Suprapubic skin (tissue), 4 donors: Measurements from ENCODE around the gene HOXB4. TPM values are rescaled to one million over a fixed set of nuclear protein-coding genes. Genes with fewer than 3 reads are reported as not detected.
A peak's percentile ranks its signal among the peaks of the same experiment; 100 is the strongest.

Experiments
- DNase-seq, 2 donors: peaks; one replicate each; pipeline ENCODE4 v3.0.0-alpha.2; 2019; ENCODE audit warnings: low spot score in 2 of 2
- H3K27ac ChIP-seq: fragments of 200-600 bp; sonication (generic); one replicate; pipeline ENCODE4 v1.5.1; 2019
- H3K27me3 ChIP-seq: fragments of 200-600 bp; sonication (generic); one replicate; pipeline ENCODE4 v1.5.1; 2019
- H3K36me3 ChIP-seq: fragments of 200-600 bp; sonication (generic); one replicate; pipeline ENCODE4 v1.5.1; 2019
- H3K4me1 ChIP-seq: fragments of 200-600 bp; sonication (generic); one replicate; pipeline ENCODE4 v1.5.1; 2019
- H3K4me3 ChIP-seq: fragments of 200-600 bp; sonication (generic); one replicate; pipeline ENCODE4 v1.5.1; 2019; ENCODE audit warnings: mild to moderate bottlenecking
- H3K9me3 ChIP-seq: fragments of 200-600 bp; sonication (generic); one replicate; pipeline ENCODE4 v1.5.1; 2019
- CTCF ChIP-seq, 2 donors: fragments of 200-600 bp in 1 of 2; fragments of 450-650 bp in 1 of 2; sonication (generic) in 1 of 2; IDR thresholded peaks; one replicate each; pipeline ENCODE4 v1.5.1; 2016 to 2019; ENCODE audit warnings: antibody characterized with exemption in 2 of 2, mild to moderate bottlenecking in 1 of 2, moderate library complexity in 1 of 2
- EP300 ChIP-seq: sonication (generic); formaldehyde crosslinking; IDR thresholded peaks from one replicate; pipeline ENCODE4 v1.6.1; 2017; ENCODE audit warnings: antibody characterized with exemption
- POLR2A ChIP-seq, 2 donors: fragments of 450-650 bp; IDR thresholded peaks; one replicate each; pipeline ENCODE4 v1.6.1; 2017; ENCODE audit warnings: antibody characterized with exemption in 2 of 2, mild to moderate bottlenecking in 2 of 2, moderate library complexity in 2 of 2
- POLR2AphosphoS5 ChIP-seq, 3 donors: sonication (generic); formaldehyde crosslinking; IDR thresholded peaks; one replicate each; pipeline ENCODE4 v1.6.1; 2017; ENCODE audit warnings: antibody characterized with exemption in 3 of 3
- WGBS: methylation state at CpG from one replicate; pipeline ENCODE4 v1.1.5; 2018; 5-methylcytosine and 5-hydroxymethylcytosine counted together
- total RNA-seq, 4 donors: library from RNA; depleted of rRNA; stranded (reverse); fragments of >200 nt; gene quantifications; one replicate each; pipeline ENCODE4 v1.1.0, GENCODE V29; 2016

The HOXB4 gene
- total RNA-seq, 4 donors from 2014 or later, result 0.42 to 3.5 (median 1.0) TPM

GRCh38 chr17:48597778-48598631 lies 19.9 kb upstream of the HOXB4 start:
- peaks cover 65% of the 10 kb centered on the region for H3K4me1 ChIP-seq
- H3K27me3 ChIP-seq, result peaks cover 79% of the 10 kb centered on the region
- DNase-seq, result no peak
- H3K9me3 ChIP-seq, result no peaks in the 10 kb centered on the region
- H3K36me3 ChIP-seq, result peaks cover 3% of the 10 kb centered on the region
- TF ChIP-seq CTCF (IDR thresholded peaks at IDR 0.05) (no peak), EP300 (no peak), POLR2A (IDR thresholded peaks at IDR 0.05) (no peak), POLR2AphosphoS5 (IDR thresholded peaks at IDR 0.05) (peak in 1 of 3 donors; percentile 53)
- H3K4me3 ChIP-seq, result peak overlapping the region; percentile 67
- peak overlapping the region; percentile 81 for H3K27ac ChIP-seq
- 1% methylated on average over 28 of the region's 68 CpGs for WGBS

GRCh38 chr17:48597528-48597777 lies 19.3 kb upstream of the HOXB4 start:
- Histone ChIP-seq H3K4me3 (peak overlapping the region; percentile 67), H3K36me3 (peaks cover 3% of the 10 kb centered on the region), H3K4me1 (peaks cover 60% of the 10 kb centered on the region), H3K27ac (peak overlapping the region; percentile 81), H3K9me3 (no peaks in the 10 kb centered on the region), H3K27me3 (peaks cover 75% of the 10 kb centered on the region)
- 4% methylated on average over 4 of the region's 16 CpGs for WGBS
- TF ChIP-seq EP300 (no peak), POLR2AphosphoS5 (IDR thresholded peaks at IDR 0.05) (no peak), POLR2A (IDR thresholded peaks at IDR 0.05) (no peak), CTCF (IDR thresholded peaks at IDR 0.05) (no peak)
- no peak for DNase-seq

- Histone ChIP-seq H3K27ac (peak overlapping the region; percentile 81), H3K9me3 (no peaks in the 10 kb centered on the region), H3K36me3 (peaks cover 3% of the 10 kb centered on the region), H3K4me1 (peaks cover 60% of the 10 kb centered on the region), H3K27me3 (peaks cover 73% of the 10 kb centered on the region), H3K4me3 (peak overlapping the region; percentile 67)
- no peak for TF ChIP-seq CTCF (IDR thresholded peaks at IDR 0.05)
- TF ChIP-seq POLR2AphosphoS5 (IDR thresholded peaks at IDR 0.05), result no peak
- no peak for TF ChIP-seq EP300
- no peak for TF ChIP-seq POLR2A (IDR thresholded peaks at IDR 0.05)
- WGBS, result 42% methylated on average over 23 of the region's 26 CpGs
- DNase-seq, result no peak
Observed at GRCh38 chr17:48596735-48597527, 18.8 kb upstream of the HOXB4 start.

- TF ChIP-seq POLR2AphosphoS5 (IDR thresholded peaks at IDR 0.05), result no peak
- TF ChIP-seq POLR2A (IDR thresholded peaks at IDR 0.05), result no peak
- TF ChIP-seq EP300, result no peak
- TF ChIP-seq CTCF (IDR thresholded peaks at IDR 0.05), result no peak
- DNase-seq, result no peak
- 44% methylated on average over 52 of the region's 54 CpGs for WGBS
- H3K36me3 ChIP-seq, result peaks cover 3% of the 10 kb centered on the region
- H3K4me3 ChIP-seq, result peak overlapping the region; percentile 67
- peaks cover 66% of the 10 kb centered on the region for H3K27me3 ChIP-seq
- no peak overlapping the region for H3K27ac ChIP-seq
- H3K9me3 ChIP-seq, result no peaks in the 10 kb centered on the region
- peaks cover 54% of the 10 kb centered on the region for H3K4me1 ChIP-seq
Observed at GRCh38 chr17:48596000-48596734, 18.0 kb upstream of the HOXB4 start.
